ENCODE data around the gene TMC3.
A peak's percentile ranks its signal among the peaks of the same experiment; 100 is the strongest.

TMC3 gene

DNA sequence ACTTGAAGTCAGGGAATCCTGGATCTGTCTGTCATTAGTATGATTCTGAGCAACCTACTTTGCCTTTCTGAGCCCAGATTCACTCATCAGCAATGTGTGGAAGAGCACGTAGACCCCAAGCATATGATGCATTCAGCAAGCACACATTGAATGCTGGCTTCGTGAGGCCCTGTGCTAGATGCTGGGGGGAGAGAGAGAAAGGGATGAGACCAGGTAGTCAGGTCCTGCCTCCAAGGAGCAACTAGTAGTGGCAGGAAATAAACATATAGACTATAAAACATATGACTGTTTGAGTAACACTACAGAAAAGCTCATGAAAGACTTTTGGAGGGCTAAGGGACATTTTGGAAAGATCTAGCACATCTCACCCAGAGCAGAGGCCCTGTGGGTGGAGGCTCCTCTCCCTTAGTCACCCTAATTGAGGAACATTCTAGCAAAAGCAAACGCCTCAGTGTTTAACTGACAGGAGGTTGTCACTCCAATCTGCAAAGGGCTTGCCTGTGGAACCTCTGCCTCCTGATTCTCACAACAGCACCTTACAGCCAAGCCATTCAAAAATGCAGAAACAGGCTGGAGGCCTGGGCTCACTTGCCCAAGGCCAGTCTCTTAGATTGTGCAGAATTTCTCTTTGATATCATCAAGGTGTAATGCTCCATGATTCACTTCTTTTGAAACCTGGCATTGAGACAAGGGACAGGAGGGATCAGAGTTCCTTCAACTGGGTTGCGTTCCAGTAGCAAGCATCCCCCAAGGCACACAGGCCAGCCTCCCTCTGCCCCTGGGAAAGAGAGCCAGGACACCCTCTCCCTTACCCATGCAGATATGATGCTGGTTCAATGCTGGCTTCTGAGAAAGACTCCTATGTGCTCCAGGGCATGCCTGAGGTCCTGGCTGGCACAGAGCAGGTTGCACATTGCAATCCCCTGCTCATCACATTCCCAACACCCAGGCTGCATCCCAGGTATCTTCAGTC, 76.1 kb downstream of the TMC3 start:
- no peak for DNase-seq (ENCODE audit: low read depth)

DNA sequence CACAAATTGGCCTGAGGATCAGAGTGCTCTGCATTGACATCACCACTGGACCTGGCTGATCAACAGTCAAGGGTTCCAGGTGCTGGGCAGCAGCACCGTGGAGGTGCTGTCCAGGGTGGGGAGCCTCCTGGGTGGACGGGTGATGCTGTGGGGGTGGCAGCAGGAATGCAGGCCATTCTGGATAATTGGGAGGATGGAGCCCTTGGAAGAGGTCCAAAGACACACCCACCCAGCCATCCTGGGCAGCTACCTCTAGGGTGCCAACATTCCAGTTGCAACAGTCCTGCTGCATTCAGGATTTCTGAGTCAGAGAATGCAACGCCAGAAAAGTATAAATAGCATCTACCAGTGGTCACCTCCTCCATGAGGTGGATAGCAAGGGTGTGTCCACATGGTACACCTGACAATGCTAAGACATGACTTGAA, 76.9 kb downstream of the TMC3 start:
- DNase-seq (ENCODE audit: low read depth) = no peak

DNA sequence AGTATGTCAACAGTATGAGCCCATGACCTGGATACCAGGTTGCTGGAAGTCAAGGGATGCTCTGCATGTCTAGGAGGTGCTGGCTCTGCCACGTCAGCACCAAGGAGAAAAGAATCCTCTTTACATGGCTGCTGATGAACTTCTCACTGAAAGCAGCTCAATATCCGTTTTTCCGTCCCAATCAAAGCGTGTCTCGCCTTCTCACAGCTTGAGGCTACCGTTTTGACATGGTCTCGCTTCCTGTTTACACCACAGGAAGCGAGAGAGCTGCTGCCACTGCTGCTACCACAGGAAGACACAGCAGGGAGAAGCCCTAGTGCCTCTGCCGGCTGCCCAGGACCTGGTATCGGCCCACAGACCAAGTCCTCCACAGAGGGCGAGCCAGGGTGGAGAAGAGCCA, 77.3 kb downstream of the TMC3 start:
- peak; percentile 68 for DNase-seq (ENCODE audit: low read depth)

DNA sequence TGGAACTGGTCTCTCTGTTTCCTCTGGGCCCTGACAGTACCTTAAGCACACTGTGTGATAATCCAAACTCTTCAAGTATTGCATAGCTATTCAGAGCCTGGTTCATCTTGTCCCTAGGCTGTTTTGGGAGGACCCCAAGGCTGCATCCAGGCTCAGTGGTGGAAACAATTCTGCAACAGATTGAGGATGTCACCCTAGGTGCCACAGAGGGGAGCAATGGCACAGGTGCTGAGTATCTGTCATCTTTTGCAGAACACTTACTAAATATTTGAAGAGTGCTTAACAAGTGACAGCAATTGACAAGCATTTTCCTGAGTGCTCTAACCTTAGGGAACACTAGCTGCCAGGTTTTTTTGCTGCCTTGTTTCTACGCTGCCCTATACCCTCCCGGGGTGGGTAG, 77.8 kb downstream of the TMC3 start:
- DNase-seq (ENCODE audit: low read depth) = no peak

DNA sequence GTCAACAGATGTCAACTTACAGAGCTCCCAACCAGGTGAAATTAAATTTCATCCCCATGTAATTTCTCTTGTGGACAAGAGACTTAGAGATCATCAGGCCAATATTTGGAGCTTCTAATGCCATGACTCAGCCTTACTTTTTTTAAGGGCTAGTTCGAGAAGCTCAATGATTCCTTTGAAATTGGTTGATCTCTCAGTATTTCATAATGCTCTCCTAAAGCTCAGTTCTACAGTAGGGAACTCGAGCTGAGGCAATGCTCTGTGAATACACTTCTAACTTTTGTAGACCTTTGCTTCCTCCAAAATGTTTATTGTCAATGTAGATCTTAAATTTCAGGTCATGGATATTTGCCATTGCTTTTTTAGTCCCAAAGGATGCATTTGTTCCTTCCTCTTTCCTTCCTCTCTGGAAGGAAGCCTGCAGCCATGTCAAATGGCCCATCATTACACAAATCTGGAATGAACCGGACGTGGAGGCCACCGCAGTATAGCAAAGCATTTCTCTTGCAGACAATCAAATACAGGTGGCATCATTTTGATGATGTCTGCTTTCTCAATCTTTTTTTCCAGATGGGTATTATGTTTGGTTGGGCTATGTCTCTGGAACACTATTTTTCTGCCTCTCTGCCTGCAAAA, 78.4 kb downstream of the TMC3 start:
- DNase-seq (ENCODE audit: low read depth) = no peak

DNA sequence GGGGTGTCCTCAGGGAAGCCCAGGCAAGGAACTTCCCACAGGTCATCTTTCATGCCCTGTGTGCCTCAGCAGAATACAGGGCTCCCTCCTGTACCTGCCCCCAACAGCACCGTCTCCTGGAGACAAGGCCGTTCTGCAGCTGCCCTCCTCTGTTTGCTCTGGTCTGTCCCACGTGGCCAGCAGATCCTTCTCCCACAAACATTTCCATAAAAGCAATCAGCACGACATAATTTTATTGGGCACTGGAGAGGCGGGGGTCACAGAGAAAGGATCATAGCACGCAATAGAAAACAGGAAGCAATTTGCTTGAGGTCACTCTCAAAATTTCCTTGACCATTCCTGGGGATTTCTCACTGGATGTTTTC, 79.5 kb downstream of the TMC3 start:
- no peak for DNase-seq (ENCODE audit: low read depth)

DNA sequence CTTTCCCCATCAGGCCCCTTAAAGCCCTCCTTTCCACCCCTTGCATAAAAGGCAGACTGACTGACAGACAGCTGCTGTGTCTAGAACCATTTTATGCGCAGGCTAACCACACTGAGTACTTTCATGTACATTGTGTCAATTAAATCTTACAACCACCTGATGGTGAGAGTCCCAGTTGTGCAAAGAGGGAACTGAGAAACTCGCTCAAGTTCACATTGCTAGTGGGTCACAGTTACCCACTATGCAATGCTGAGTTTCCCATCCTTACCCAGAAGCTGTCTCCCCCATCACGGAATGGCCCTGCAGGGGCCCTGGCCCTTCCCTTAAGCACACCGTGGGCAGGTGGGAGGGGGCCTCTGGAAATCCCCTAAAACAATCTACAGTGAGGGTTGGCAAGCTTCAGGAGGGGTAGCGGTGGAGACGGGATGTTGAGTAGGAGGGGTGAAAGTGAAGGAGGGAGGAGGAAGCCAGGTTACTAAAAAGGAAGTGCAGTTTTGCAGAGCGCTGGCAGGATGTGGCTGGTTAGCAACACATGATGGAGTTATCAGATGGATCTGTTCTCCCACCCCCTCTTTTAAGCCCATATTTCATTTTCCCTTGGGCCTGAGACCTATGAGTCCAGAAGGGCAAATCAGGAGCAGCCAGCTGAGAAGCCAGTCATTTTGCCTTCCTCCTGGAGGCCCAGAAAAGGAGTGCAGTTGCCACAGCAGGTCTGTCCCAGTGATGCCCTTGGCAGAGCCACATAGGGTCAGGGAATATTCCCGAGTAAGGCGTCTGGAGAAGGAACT, 80.1 kb downstream of the TMC3 start:
- DNase-seq (ENCODE audit: low read depth) = peak; percentile 50

DNA sequence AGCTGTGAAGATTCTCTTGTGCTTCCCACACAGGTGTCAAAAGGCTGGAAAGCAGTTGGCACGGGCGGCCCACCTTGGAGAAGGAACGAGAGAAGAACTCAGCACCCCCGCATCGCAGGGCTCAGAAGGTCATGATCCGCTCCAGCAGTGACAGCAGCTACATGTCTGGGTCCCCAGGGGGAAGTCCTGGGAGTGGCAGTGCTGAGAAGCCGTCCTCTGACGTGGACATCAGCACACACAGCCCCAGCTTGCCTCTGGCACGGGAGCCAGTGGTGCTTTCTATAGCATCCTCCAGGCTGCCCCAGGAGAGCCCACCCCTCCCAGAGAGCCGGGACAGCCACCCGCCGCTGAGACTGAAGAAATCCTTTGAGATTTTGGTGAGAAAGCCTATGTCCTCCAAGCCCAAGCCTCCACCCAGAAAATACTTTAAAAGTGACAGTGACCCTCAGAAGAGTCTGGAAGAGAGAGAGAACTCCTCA, 81.5 kb downstream of the TMC3 start:
- no peak for DNase-seq (ENCODE audit: low read depth)

DNA sequence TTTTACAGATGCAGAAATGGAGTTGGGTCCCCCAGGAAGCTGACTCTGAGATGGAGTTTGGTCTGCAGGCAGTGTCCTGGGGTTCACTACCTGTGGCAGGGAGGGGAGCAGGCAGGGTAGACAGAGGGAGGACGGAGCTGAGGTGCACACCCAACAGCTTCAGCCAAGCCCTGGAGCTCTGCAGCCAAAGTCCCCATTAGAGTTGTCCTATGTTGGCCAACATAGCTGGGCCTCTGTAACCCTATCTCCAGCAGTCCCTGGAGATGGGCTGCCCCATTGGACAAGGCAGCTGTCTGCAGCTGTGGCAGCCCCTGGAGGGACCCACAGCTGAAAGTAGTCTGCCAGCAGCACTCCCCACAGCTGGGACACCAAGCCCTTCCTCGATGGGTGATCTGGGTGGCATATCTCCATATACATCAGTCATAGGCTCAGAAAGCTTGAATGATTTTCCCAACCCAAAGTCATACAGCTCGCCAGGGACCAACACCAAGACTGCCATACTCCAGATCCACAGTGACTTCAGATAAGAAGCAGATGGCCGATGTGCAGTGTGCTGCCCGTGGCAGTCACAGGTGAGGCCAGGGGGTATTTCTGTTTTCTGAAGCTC, 82.0 kb downstream of the TMC3 start:
- DNase-seq (ENCODE audit: low read depth) = no peak

DNA sequence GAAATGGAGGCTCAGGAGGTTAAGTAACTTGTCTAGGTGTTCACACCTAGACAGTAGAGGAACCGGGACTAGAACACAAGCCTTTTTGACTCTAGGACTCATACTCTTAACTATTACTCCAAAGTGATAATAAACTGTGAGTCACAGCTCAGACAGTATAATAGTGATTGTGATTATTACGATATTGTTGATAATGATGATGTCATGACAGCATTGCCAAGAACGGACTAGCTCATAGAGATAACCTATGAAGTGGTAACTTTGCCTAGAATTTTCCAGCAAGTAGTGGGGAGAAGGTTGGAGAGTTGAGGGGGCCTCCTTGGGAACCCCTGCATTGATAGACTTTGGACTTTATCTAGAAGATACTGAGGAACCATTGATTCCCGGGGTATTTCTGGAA, 84.1 kb downstream of the TMC3 start:
- no peak for DNase-seq (ENCODE audit: low read depth)

DNA sequence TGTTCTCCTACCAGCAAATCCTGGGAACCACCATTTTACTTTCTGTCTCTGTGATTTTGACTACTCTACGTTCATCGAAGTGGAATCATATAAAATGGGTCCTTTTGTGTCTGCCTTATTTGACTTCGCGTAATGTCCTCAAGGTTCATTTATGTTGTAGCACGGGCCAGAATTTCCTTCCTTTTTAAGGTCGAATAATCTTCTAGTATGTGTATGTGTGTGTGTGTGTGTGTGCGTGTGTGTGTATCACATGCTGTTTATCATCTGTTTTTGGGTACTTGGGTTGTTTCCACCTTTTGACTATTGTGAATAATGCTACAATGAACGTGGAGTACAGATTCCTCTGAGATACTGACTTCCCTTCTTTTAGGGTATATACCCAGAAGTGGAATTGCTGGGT, 85.4 kb downstream of the TMC3 start:
- DNase-seq (ENCODE audit: low read depth) = no peak

DNA sequence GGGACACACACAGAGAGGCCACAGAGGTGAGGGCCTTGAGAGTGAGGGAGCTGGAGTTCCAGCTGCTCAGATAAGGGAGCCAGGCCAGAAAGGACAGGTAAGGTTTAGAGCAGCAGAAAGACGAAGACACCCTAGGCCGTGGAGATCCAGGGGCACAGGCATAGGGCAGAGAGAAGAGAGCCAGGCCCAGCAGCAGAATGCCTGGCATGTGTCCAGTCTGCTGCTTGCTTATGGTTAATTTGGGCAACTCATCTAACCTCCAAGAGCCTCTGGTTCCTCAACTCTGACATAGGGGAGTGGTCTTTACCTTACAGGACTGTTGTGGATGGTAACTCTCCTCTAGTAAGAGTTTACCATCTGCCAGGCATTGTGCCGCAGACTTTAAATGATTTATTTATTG, 86.0 kb downstream of the TMC3 start:
- no peak for DNase-seq (ENCODE audit: low read depth)

DNA sequence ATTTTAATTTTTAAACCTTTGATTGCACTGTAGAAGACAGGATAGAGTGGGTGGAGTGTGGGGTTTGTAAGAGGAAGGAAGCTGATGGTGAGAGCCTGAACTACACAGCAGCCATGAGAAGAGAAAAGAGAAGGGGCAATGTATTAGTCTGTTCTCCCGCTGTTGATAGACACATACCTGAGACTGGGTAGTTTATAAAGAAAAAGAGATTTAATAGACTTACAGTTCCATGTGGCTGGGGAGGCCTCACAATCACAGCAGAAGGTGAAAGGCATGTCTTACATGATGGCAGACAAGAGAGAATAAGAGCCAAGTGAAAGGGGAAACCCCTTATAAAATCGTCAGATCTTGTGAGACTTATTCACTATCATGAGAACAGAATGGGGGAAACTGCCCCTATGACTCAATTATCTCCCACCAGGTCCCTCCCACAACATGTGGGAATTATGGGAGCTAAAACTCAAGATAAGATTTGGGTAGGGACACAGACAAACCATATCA, 87.3 kb downstream of the TMC3 start:
- no peak for DNase-seq (ENCODE audit: low read depth)

DNA sequence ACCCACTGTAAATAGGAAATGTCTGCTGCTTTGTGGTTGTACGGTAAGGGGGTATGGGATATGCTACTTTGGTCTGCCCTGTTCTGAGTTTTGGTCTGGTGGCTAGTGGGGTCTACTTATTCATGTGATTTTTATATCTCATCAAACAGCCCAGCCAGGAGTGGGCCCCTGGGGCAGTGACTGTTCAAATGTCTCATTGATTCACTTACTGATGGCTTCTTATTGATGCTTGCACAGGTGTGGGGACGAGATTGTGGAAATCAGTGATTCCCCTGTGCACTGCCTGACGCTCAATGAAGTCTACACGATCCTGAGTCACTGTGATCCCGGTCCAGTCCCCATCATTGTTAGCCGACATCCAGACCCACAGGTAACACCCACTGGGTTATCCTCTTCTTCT, 88.6 kb downstream of the TMC3 start:
- DNase-seq (ENCODE audit: low read depth) = no peak

DNA sequence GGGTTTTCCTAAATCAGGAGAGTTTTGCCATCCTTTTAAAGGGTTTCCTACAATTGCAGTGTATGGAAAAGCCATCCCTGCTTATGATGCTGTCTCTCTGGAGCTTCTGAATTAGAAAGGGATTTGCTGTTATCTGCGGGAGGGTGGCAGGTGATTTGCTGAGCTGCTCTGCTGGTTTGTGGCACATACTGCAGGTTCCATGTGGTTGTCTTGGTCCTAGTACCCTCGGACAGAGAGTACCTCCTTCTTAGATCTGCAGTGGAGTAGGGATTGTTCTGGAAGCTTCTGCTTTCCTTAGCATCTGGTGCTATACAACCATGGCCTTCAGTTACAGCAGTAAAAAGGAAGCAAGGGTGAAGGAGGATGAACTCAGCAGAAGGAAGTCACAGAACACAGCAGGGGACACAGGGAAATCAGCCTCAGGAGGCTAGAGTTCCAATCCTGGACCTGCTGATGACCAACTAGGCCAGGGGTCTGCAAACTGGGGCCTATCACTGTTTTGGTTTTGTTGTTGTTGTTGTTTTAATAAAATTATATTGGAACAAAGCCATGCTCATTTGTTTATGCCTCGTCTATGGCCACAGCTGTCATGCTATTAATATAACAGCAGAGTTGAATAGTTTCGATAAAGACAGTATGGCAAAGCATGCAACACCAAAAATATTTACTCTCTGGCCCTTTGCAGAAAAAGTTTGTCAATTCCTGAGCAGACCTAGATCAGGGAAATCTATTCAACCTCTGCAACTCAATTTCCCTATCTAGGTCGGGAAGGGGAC, 89.6 kb downstream of the TMC3 start:
- no peak for DNase-seq (ENCODE audit: low read depth)

DNA sequence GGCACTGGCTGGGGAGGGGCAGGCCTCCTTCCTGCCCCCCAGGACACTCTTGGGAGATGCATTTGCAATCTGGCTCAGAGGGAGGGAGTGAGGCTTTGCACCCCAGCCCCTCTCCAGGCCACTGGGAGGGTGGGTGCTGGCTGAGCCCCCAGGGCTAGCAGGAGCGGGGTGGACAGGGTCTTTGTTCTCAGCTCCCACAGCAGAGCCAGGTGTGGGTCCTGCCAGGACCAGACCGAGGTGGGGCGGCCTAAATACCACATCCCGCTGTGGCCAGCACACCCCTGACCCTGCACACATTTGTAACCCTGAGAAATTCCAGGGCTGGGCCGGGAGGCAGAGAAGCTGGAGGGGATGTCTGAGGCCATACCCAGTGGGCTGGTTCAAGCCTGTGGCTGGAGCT, 91.1 kb downstream of the TMC3 start:
- DNase-seq (ENCODE audit: low read depth) = no peak

DNA sequence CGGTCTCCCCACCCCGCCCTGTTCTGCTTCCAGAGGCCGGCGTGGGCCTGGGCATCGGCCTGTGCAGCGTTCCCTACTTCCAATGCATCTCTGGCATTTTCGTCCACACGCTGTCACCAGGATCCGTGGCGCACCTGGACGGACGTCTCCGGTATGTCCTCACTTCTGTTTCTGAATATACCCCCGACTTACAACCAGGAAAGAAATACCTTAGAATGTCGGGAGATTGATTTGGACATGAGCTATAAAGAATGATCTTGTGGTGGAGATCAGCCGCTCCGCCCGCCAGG, 91.5 kb downstream of the TMC3 start:
- DNase-seq (ENCODE audit: low read depth) = no peak

DNA sequence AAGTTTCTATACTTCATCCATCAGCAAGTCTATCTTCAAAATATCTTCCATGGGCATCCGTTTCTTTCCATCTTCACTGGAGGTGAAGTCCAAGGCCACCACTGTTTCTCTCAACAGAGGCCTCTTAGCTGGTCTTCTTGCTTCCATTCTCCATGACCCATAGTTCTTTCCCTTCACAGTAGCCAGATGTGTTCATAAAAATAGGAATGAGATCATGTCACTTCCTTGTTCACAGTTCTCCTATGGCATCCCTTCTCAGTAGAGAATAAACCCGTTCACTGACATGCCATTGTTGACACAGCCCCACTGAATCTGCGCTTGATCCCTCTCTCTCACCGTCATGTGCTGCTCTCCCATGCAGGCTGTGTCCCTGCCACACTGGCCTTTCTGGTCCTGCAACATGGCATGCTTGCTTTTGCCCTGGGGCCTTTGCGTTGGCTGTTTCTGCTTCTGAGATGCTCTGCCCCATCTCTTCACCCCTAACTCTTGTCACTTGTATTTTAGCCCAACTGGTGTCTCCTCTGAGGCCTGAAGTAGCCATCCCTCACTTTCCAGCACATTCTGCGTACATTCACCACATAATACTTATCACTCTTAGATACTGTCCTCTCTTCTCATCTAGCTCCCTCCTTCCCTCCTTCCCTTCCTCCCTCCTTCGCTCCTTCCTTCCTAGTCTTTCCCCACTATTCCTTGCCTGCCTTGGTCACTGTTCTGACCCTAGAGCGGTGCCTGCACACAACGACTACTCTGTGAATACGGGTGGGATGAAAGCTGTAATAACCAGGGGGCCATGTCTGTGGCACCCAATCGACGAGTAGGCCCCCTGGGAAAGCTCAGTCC, 92.0 kb downstream of the TMC3 start:
- no peak for DNase-seq (ENCODE audit: low read depth)

DNA sequence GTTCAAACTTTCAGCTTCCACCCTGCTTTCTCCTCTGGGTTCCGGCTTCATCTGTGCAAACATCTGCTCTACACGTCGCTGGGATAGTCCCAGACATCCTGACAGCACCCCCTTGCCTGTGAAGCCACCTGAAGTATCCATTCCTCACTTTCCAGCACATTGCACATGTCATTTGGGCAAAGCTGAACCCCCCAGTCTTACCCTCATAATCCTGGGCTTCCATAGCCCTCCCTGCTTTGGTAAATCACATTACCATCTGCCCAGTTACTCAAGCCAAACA, 92.6 kb downstream of the TMC3 start:
- no peak for DNase-seq (ENCODE audit: low read depth)

All from activated T-helper 1 cell treated with Interleukin-2 at 50 U/mL for 16 hours (primary cell).